OCI-LY1 (cell line): Measurements from ENCODE around the gene FHIP1A.

Experiments used
- H2AFZ ChIP-seq: fragments of 200-600 bp; sonication (generic), shearing (Covaris generic); 2 replicates; pipeline ENCODE4 v1.6.0; 2014; ENCODE audit warnings: antibody characterized with exemption, mild to moderate bottlenecking, low read length
- H3F3A ChIP-seq: fragments of 200-600 bp; sonication (generic), shearing (Covaris generic); 2 replicates; pipeline ENCODE4 v1.6.0; 2014; ENCODE audit warnings: mild to moderate bottlenecking, antibody characterized with exemption, low read length, moderate library complexity; ENCODE audit not compliant: insufficient read depth
- H3K27ac ChIP-seq: fragments of 200-600 bp; sonication (generic); 2 replicates; pipeline ENCODE4 v1.5.1; 2014; ENCODE audit warnings: low read length, mixed run types, mild to moderate bottlenecking, low read depth; ENCODE audit not compliant: poor library complexity, severe bottlenecking
- H3K27me3 ChIP-seq: fragments of 200-600 bp; sonication (generic); 2 replicates; pipeline ENCODE4 v1.6.0; 2014; ENCODE audit warnings: antibody characterized with exemption, mild to moderate bottlenecking, low read length, moderate library complexity; ENCODE audit not compliant: insufficient read depth
- H3K36me3 ChIP-seq: fragments of 200-600 bp; sonication (generic); 2 replicates; pipeline ENCODE4 v1.6.1; 2014; ENCODE audit warnings: mild to moderate bottlenecking, antibody characterized with exemption, low read length, moderate library complexity, mixed read lengths; ENCODE audit not compliant: insufficient read depth
- H3K4me1 ChIP-seq: fragments of 200-600 bp; sonication (generic); 2 replicates; pipeline ENCODE4 v1.5.1; 2014; ENCODE audit warnings: mild to moderate bottlenecking, low read length, moderate library complexity; ENCODE audit not compliant: insufficient read depth, severe bottlenecking
- H3K4me2 ChIP-seq: fragments of 200-600 bp; sonication (generic), shearing (Covaris generic); 2 replicates; pipeline ENCODE4 v1.6.1; 2014; ENCODE audit warnings: low read length
- H3K4me3 ChIP-seq: fragments of 200-600 bp; sonication (generic); 2 replicates; pipeline ENCODE4 v1.5.1; 2014; ENCODE audit warnings: low read length, low read depth, mild to moderate bottlenecking, mixed read lengths; ENCODE audit not compliant: poor library complexity, severe bottlenecking
- H3K79me2 ChIP-seq: fragments of 200-600 bp; shearing (Covaris generic); 2 replicates; pipeline ENCODE4 v1.6.1; 2016; ENCODE audit warnings: mixed run types, low read length, mixed read lengths; ENCODE audit not compliant: insufficient read depth
- H3K9ac ChIP-seq: fragments of 200-600 bp; sonication (generic), shearing (Covaris generic); 2 replicates; pipeline ENCODE4 v1.6.1; 2014; ENCODE audit warnings: mild to moderate bottlenecking, low read length, mixed read lengths
- H3K9me2 ChIP-seq: fragments of 200-600 bp; sonication (generic), shearing (Covaris generic); 2 replicates; pipeline ENCODE4 v1.6.1; 2014; ENCODE audit warnings: low read depth, mild to moderate bottlenecking, low read length, mixed read lengths
- H3K9me3 ChIP-seq: fragments of 200-600 bp; shearing (Covaris generic); 2 replicates; pipeline ENCODE4 v1.6.1; 2014; ENCODE audit warnings: low read length, mixed read lengths
- H4K20me1 ChIP-seq: fragments of 200-600 bp; sonication (generic), shearing (Covaris generic); 2 replicates; pipeline ENCODE4 v1.6.0; 2016; ENCODE audit warnings: mild to moderate bottlenecking, low read length; ENCODE audit not compliant: insufficient read depth
- CTCF ChIP-seq: fragments of 200-600 bp; sonication (generic), shearing (Covaris generic); IDR thresholded peaks from 2 replicates; pipeline ENCODE4 v1.5.1; 2017; ENCODE audit warnings: mild to moderate bottlenecking, antibody characterized with exemption, low read length, moderate library complexity, mixed read lengths
- EZH2 ChIP-seq: fragments of 200-600 bp; sonication (generic), shearing (Covaris generic); IDR thresholded peaks from 2 replicates; pipeline ENCODE4 v1.8.0; 2017; ENCODE audit warnings: borderline replicate concordance, mixed run types, mild to moderate bottlenecking, antibody characterized with exemption, low read length, moderate library complexity, mixed read lengths

Gene FHIP1A

DNA sequence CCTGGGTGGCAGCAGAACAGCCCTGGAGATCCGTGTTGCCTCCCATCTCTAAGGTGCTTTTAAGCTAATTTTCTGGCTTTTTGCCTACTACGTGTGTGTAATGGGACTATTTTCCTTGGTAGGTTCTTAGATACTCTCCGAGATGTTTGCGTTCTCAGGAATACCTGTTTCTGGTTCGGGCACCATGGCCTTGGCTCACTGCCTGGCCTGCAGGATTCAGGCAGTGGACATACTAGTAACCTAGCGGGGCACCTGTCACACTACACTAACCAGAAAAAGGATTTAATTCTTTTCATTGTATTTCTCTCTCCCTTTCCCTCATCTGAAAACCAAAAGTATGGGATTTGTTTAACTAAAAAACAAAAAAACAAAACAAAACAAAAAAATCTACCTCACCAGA is 29.2 kb downstream of the FHIP1A start:
- no peak for TF ChIP-seq CTCF
- TF ChIP-seq EZH2, result no peak
- no peaks in the 10 kb centered on the region for H4K20me1 ChIP-seq
- no peaks in the 10 kb centered on the region for H3K9me3 ChIP-seq
- H3K79me2 ChIP-seq, result no peaks in the 10 kb centered on the region
- no peak overlapping the region for H3K27ac ChIP-seq
- H3K4me1 ChIP-seq, result no peaks in the 10 kb centered on the region
- no peak overlapping the region for H2AFZ ChIP-seq
- no peaks in the 10 kb centered on the region for H3K36me3 ChIP-seq
- no peaks in the 10 kb centered on the region for H3K27me3 ChIP-seq
- H3K9me2 ChIP-seq, result no peaks in the 10 kb centered on the region
- no peak overlapping the region for H3K9ac ChIP-seq
- H3K4me2 ChIP-seq, result no peak overlapping the region
- no peaks in the 10 kb centered on the region for H3F3A ChIP-seq
- H3K4me3 ChIP-seq, result no peak overlapping the region

DNA sequence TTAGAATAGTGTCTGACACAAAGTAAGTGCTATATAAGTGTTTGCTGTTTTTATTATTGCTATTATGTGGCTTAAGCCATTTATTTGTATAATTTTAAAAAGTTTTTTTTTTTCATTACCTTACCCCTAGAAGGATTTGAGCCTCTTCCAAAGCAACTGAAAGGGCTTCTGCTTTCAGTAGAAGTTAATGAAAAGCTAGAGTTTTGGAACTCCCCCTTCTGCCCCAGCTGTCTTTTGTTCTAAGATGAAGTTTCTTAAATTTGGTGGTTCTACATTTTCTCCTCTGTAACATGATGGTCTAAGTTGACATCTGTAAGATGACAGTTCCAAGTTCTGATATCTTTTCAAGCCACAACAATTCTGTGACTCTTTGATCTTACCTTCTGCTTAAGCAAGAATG is 30.3 kb downstream of the FHIP1A start:
- Histone ChIP-seq H2AFZ (no peak overlapping the region), H3K4me1 (no peaks in the 10 kb centered on the region), H3K9ac (no peak overlapping the region), H3K9me3 (no peaks in the 10 kb centered on the region), H4K20me1 (no peaks in the 10 kb centered on the region), H3F3A (no peaks in the 10 kb centered on the region), H3K36me3 (no peaks in the 10 kb centered on the region), H3K79me2 (no peaks in the 10 kb centered on the region), H3K4me2 (no peak overlapping the region), H3K4me3 (no peak overlapping the region), H3K9me2 (no peaks in the 10 kb centered on the region), H3K27me3 (no peaks in the 10 kb centered on the region), H3K27ac (no peak overlapping the region)
- TF ChIP-seq EZH2 (no peak), CTCF (no peak)

DNA sequence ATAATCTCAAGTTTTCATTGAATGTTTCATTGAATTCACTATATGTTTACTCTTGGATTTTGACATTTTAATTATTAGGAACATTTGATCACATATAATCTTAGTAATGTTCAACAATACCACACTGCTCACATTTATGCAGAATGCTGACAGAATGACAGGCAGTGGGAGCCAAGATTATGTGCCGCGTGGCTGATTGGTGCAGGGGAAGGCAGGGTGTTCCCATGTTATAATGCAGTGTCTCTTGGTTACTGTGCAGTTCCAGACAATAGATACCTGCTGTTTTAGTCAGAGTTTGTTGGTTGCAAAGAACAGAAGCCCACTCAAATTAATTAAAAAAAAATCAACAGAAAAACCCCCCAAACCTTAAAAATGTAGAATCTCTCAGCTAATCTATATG is 33.0 kb downstream of the FHIP1A start:
- Histone ChIP-seq H3K9me3 (no peaks in the 10 kb centered on the region), H4K20me1 (no peaks in the 10 kb centered on the region), H3K36me3 (no peaks in the 10 kb centered on the region), H3K27ac (no peak overlapping the region), H3K4me3 (no peak overlapping the region), H3K9me2 (no peaks in the 10 kb centered on the region), H3K27me3 (no peaks in the 10 kb centered on the region), H3K4me2 (no peak overlapping the region), H2AFZ (no peak overlapping the region), H3K79me2 (no peaks in the 10 kb centered on the region), H3K4me1 (no peaks in the 10 kb centered on the region), H3K9ac (no peak overlapping the region), H3F3A (no peaks in the 10 kb centered on the region)
- no peak for TF ChIP-seq EZH2
- TF ChIP-seq CTCF, result no peak
